ENCODE data around the gene ARHGAP10.

- TF ChIP-seq CTCF (conservative IDR thresholded peaks at IDR 0.05; ENCODE audit: low read length) (no peak), EZH2phosphoT487 (IDR thresholded peaks at IDR 0.05; ENCODE audit: borderline replicate concordance, low read depth, low read length) (no peak)
Observed at GRCh38 chr4:147909225-147909624, 177.3 kb downstream of the ARHGAP10 start.
